HepG2 (cell line): ENCODE results near the gene NCLN. TPM values are rescaled to one million over a fixed set of nuclear protein-coding genes. Genes with fewer than 3 reads are reported as not detected.
A peak's percentile ranks its signal among the peaks of the same experiment; 100 is the strongest.

ENCODE experiments used
- CENPBD1 ChIP-seq: sonication (generic); formaldehyde crosslinking; IDR thresholded peaks from 2 replicates; pipeline ENCODE4 v1.8.0; 2022; ENCODE audit warnings: missing genetic modification reagents, low read depth, mild to moderate bottlenecking, borderline replicate concordance
- CTCF ChIP-seq: sonication (generic); formaldehyde crosslinking; IDR thresholded peaks from 2 replicates; pipeline ENCODE4 v1.5.0; 2020; ENCODE audit warnings: mild to moderate bottlenecking, missing genetic modification reagents, moderate library complexity
- GMEB1 ChIP-seq: sonication (generic); formaldehyde crosslinking; IDR thresholded peaks from 2 replicates; pipeline ENCODE4 v1.5.1; 2020; ENCODE audit warnings: missing genetic modification reagents, mild to moderate bottlenecking, borderline replicate concordance
- JARID2 ChIP-seq: sonication (generic); formaldehyde crosslinking; IDR thresholded peaks from 2 replicates; pipeline ENCODE4 v1.8.1; 2023; ENCODE audit warnings: missing genetic modification reagents, inconsistent platforms; ENCODE audit not compliant: insufficient replicate concordance
- KDM4B ChIP-seq: sonication (generic); formaldehyde crosslinking; IDR thresholded peaks from 2 replicates; pipeline ENCODE4 v1.4.0; 2020; ENCODE audit warnings: missing genetic modification reagents
- NBN ChIP-seq: fragments of 450-650 bp; conservative IDR thresholded peaks from 2 replicates; pipeline ENCODE4 v1.6.1; 2017
- RELA ChIP-seq: sonication (generic); formaldehyde crosslinking; IDR thresholded peaks from 2 replicates; pipeline ENCODE4 v1.4.0; 2020; ENCODE audit warnings: missing genetic modification reagents
- SKIL ChIP-seq: sonication (generic); formaldehyde crosslinking; IDR thresholded peaks from 2 replicates; pipeline ENCODE4 v1.8.0; 2022; ENCODE audit warnings: missing genetic modification reagents, mild to moderate bottlenecking, moderate library complexity, borderline replicate concordance
- SMC3 ChIP-seq: IDR thresholded peaks from 2 replicates; pipeline ENCODE4 v1.6.1; 2011; ENCODE audit warnings: low read length, improper control_type of control experiment
- SRSF9 ChIP-seq: fragments of 200-400 bp; formaldehyde crosslinking; IDR thresholded peaks from 2 replicates; pipeline ENCODE4 v1.6.1; 2018; ENCODE audit warnings: borderline replicate concordance, mild to moderate bottlenecking, low read depth, low read length; ENCODE audit not compliant: insufficient read depth, poor library complexity, severe bottlenecking
- ZBTB39 ChIP-seq: sonication (generic); formaldehyde crosslinking; IDR thresholded peaks from 2 replicates; pipeline ENCODE4 v1.5.0; 2020; ENCODE audit warnings: missing genetic modification reagents
- ZC3H13 ChIP-seq: sonication (generic); formaldehyde crosslinking; IDR thresholded peaks from 2 replicates; pipeline ENCODE4 v1.8.1; 2023; ENCODE audit warnings: mild to moderate bottlenecking, missing genetic modification reagents, moderate library complexity
- ZNF143 ChIP-seq: sonication (generic); formaldehyde crosslinking; IDR thresholded peaks from 2 replicates; pipeline ENCODE4 v1.4.0; 2020; ENCODE audit warnings: missing genetic modification reagents
- ZNF292 ChIP-seq: sonication (generic); formaldehyde crosslinking; IDR thresholded peaks from 2 replicates; pipeline ENCODE4 v1.8.1; 2022; ENCODE audit warnings: mild to moderate bottlenecking, low read depth, missing genetic modification reagents, borderline replicate concordance
- ZNF572 ChIP-seq: sonication (generic); formaldehyde crosslinking; IDR thresholded peaks from 2 replicates; pipeline ENCODE4 v1.5.1; 2020; ENCODE audit warnings: mild to moderate bottlenecking, missing genetic modification reagents
- ZNF577 ChIP-seq: sonication (generic); formaldehyde crosslinking; IDR thresholded peaks from 2 replicates; pipeline ENCODE4 v1.4.0; 2020; ENCODE audit warnings: mild to moderate bottlenecking, low read depth, missing genetic modification reagents, borderline replicate concordance
- ZNF713 ChIP-seq: sonication (generic); formaldehyde crosslinking; IDR thresholded peaks from 2 replicates; pipeline ENCODE4 v1.4.0; 2020; ENCODE audit warnings: mild to moderate bottlenecking, missing genetic modification reagents
- ZNF768 ChIP-seq: sonication (generic); formaldehyde crosslinking; IDR thresholded peaks from 2 replicates; pipeline ENCODE4 v1.4.0; 2020; ENCODE audit warnings: missing genetic modification reagents
- ZSCAN30 ChIP-seq: sonication (generic); formaldehyde crosslinking; IDR thresholded peaks from 2 replicates; pipeline ENCODE4 v1.5.0; 2020; ENCODE audit warnings: mild to moderate bottlenecking, missing genetic modification reagents
- polyA plus RNA-seq, 8 experiments: library from polyadenylated mRNA; depleted of rRNA in 3 of 8; stranded (reverse) in 7 of 8; unstranded in 1 of 8; fragments of >200 nt; fragmentation: Illumina TruSeq in 4 of 8; extraction: Trizol in 4 of 8; gene quantifications; 2 replicates each; pipeline versions ENCODE4 v1.2.1 to v1.2.3, GENCODE V29; 2011 to 2016; ENCODE audit warnings: low read depth in 4 of 8, missing spikeins in 1 of 8, mixed read lengths in 1 of 8; ENCODE audit not compliant: insufficient read depth in 1 of 8
- total RNA-seq, 5 experiments: library from RNA; depleted of rRNA; stranded (reverse); fragments of >200 nt; fragmentation: Illumina TruSeq; extraction: Trizol; gene quantifications; 2 replicates each; pipeline ENCODE4 v1.2.3, GENCODE V29; 2016; ENCODE audit warnings: low read depth in 1 of 5

NCLN gene
- total and polyA plus RNA-seq, 2 of the 13 experiments (the other 11 are each of a cell fraction or from before 2014, with no cell fraction given), result 42.6 to 56.0 TPM

- peak; percentile 38; the same call in 1 of the 2 replicates for TF ChIP-seq ZBTB39 (CRISPR knock-in tag)
- no peak for TF ChIP-seq ZNF572 (CRISPR knock-in tag)
- no peak for TF ChIP-seq ZSCAN30 (CRISPR knock-in tag)
- no peak for TF ChIP-seq ZNF713
- no peak for TF ChIP-seq NBN
- TF ChIP-seq ZNF768, result peak; percentile 18; the same call in 1 of the 2 replicates
- TF ChIP-seq SRSF9, result no peak
- TF ChIP-seq SKIL, result no peak
- no peak for TF ChIP-seq ZNF292 (CRISPR knock-in tag)
- TF ChIP-seq CTCF (CRISPR knock-in tag), result peak; percentile 74
- peak; percentile 26; the same call in 1 of the 2 replicates for TF ChIP-seq SMC3
- TF ChIP-seq GMEB1 (CRISPR knock-in tag), result no peak
- no peak for TF ChIP-seq ZNF577 (CRISPR knock-in tag)
- TF ChIP-seq KDM4B, result no peak
- TF ChIP-seq CENPBD1 (CRISPR knock-in tag), result no peak
- TF ChIP-seq ZNF143 (CRISPR knock-in tag), result no peak
- no peak for TF ChIP-seq RELA (CRISPR knock-in tag)
- no peak for TF ChIP-seq ZC3H13 (CRISPR knock-in tag)
- no peak for TF ChIP-seq JARID2 (CRISPR knock-in tag)
These were observed 24.8 kb downstream of the NCLN start (continued) for GRCh38 chr19:3210347-3211017.
